WTC11 (cell line): ENCODE data around the gene SCO2. TPM values are rescaled to one million over a fixed set of nuclear protein-coding genes. Genes with fewer than 3 reads are reported as not detected.

Experiments used
- ATAC-seq: fragments of 200-7000 bp; cut with Tn5 transposase; 2 replicates; pipeline ENCODE4 v1.10.0; 2021; ENCODE audit warnings: mild to moderate bottlenecking, moderate library complexity
- CTCF ChIA-PET: fragments of 300-600 bp; sonication (Branson Sonifier 250); formaldehyde crosslinking; loops from one replicate; lab custom pipeline; 2021; ENCODE audit warnings: antibody characterized with exemption; lab: Charles Lee
- POLR2A ChIA-PET: fragments of 350-600 bp; sonication (Branson Sonifier 250); formaldehyde crosslinking; loops from one replicate; lab custom pipeline; 2021; ENCODE audit warnings: antibody characterized with exemption; lab: Charles Lee
- DNase-seq: peaks from one replicate; pipeline ENCODE4 v3.0.0; 2021; ENCODE audit warnings: low spot score
- H3K27ac Mint-ChIP-seq: 2 replicates; pipeline ENCODE4 v1.8.0; 2021; ENCODE audit warnings: mixed read lengths
- H3K27me3 Mint-ChIP-seq: 2 replicates; pipeline ENCODE4 v1.8.0; 2021; ENCODE audit warnings: low read depth, mild to moderate bottlenecking, moderate library complexity, mixed read lengths
- H3K36me3 Mint-ChIP-seq: 2 replicates; pipeline ENCODE4 v1.8.0; 2021; ENCODE audit warnings: mixed read lengths
- H3K4me1 Mint-ChIP-seq: 2 replicates; pipeline ENCODE4 v1.8.0; 2022; ENCODE audit warnings: mixed read lengths
- H3K4me3 Mint-ChIP-seq: 2 replicates; pipeline ENCODE4 v1.8.0; 2021; ENCODE audit warnings: mild to moderate bottlenecking, moderate library complexity, mixed read lengths
- H3K9me3 Mint-ChIP-seq: 2 replicates; pipeline ENCODE4 v1.8.0; 2021; ENCODE audit warnings: mixed read lengths
- ATF1 ChIP-seq: sonication (generic); formaldehyde crosslinking; IDR thresholded peaks from 2 replicates; pipeline ENCODE4 v1.8.1; 2023; ENCODE audit warnings: mild to moderate bottlenecking, moderate library complexity, missing genetic modification reagents
- CTCF ChIP-seq: fragments of 200-600 bp; IDR thresholded peaks from 2 replicates; pipeline ENCODE4 v1.8.0; 2022; ENCODE audit warnings: antibody characterized with exemption
- E2F5 ChIP-seq: sonication (generic); formaldehyde crosslinking; IDR thresholded peaks from 2 replicates; pipeline ENCODE4 v1.8.1; 2022; ENCODE audit warnings: mild to moderate bottlenecking, moderate library complexity, missing genetic modification reagents
- MYBL2 ChIP-seq: sonication (generic); formaldehyde crosslinking; IDR thresholded peaks from 2 replicates; pipeline ENCODE4 v1.8.1; 2023; ENCODE audit warnings: mild to moderate bottlenecking, moderate library complexity, missing genetic modification reagents
- SMAD4 ChIP-seq: sonication (generic); formaldehyde crosslinking; IDR thresholded peaks from 2 replicates; pipeline ENCODE4 v1.8.0; 2022; ENCODE audit warnings: mild to moderate bottlenecking, missing genetic modification reagents
- STAT6 ChIP-seq: sonication (generic); formaldehyde crosslinking; conservative IDR thresholded peaks from 2 replicates; pipeline ENCODE4 v1.8.1; 2023; ENCODE audit warnings: mild to moderate bottlenecking, low read depth, missing genetic modification reagents, moderate library complexity
- TEAD1 ChIP-seq: sonication (generic); formaldehyde crosslinking; IDR thresholded peaks from 2 replicates; pipeline ENCODE4 v1.8.0; 2022; ENCODE audit warnings: mild to moderate bottlenecking, missing genetic modification reagents
- USF1 ChIP-seq: sonication (generic); formaldehyde crosslinking; IDR thresholded peaks from 2 replicates; pipeline ENCODE4 v1.8.0; 2022; ENCODE audit warnings: mild to moderate bottlenecking, missing genetic modification reagents
- ZNF121 ChIP-seq: sonication (generic); formaldehyde crosslinking; IDR thresholded peaks from 2 replicates; pipeline ENCODE4 v1.8.0; 2023; ENCODE audit warnings: missing genetic modification reagents
- ZNF396 ChIP-seq: fragments of 250-450 bp; sonication (Bioruptor Pico); IDR thresholded peaks from 2 replicates; pipeline ENCODE4 v1.8.0; 2021; ENCODE audit warnings: mild to moderate bottlenecking, moderate library complexity, borderline replicate concordance
- ZNF416 ChIP-seq: fragments of 250-450 bp; sonication (Bioruptor Pico); IDR thresholded peaks from 2 replicates; pipeline ENCODE4 v1.9.0; 2021; ENCODE audit warnings: mild to moderate bottlenecking, inconsistent platforms
- ZNF423 ChIP-seq: fragments of 250-450 bp; sonication (Bioruptor Pico); IDR thresholded peaks from 2 replicates; pipeline ENCODE4 v2.1.2; 2022; ENCODE audit warnings: mild to moderate bottlenecking, moderate library complexity
- total RNA-seq: library from RNA; stranded (reverse); gene quantifications from 3 replicates; pipeline ENCODE4 v1.2.3, GENCODE V29; 2021
- TF ChIP-seq, protein P1 (sequence below): sonication (generic); formaldehyde crosslinking; IDR thresholded peaks from 2 replicates; pipeline ENCODE4 v1.8.1; 2022; ENCODE audit warnings: low read depth, mild to moderate bottlenecking, moderate library complexity, missing genetic modification reagents, borderline replicate concordance
- TF ChIP-seq, protein P2 (sequence below): sonication (generic); formaldehyde crosslinking; IDR thresholded peaks from 2 replicates; pipeline ENCODE4 v1.8.0; 2022; ENCODE audit warnings: mild to moderate bottlenecking, missing genetic modification reagents
- TF ChIP-seq, protein P3 (sequence below): sonication (generic); formaldehyde crosslinking; IDR thresholded peaks from 2 replicates; pipeline ENCODE4 v1.8.1; 2023; ENCODE audit warnings: mild to moderate bottlenecking, missing genetic modification reagents, moderate library complexity

SCO2 gene
- total RNA-seq, 1 experiment from 2014 or later: not detected

DNA sequence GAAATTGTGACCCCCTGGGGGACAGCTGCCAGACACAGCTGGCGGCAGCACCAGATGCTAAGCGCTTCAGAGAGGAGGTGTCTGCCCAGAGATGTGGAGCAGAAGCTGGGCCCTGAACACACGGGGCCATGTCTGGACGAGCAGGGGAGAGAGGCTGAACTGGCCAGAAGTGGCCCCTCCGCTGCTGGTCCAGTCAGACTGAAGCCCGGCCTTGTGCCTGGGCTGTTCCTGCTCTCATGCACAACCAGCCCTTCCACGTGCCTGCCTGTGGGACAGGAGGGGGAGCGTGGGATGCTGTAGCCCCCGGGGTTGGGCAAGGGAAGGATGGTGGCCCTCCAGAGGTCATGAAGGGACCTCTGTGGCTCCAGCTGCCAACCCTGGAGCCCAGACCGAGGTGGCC is 42.3 kb downstream of the SCO2 start (continued):
- TF ChIP-seq CTCF (no peak), MYBL2 (CRISPR knock-in tag) (no peak), ATF1 (CRISPR knock-in tag) (no peak)

GRCh38 chr22:50482107-50483074 is 43.0 kb downstream of the SCO2 start:
- ChIA-PET CTCF (interaction anchor here (0.8 to 1.0 kb wide), 2 partner anchors 15 to 215 kb away, joined by 3 read pairs; no protein-coding TSS in a partner anchor), POLR2A (no interaction called here)
- no peak for TF ChIP-seq ZNF416 (CRISPR knock-in tag)
- no peak for TF ChIP-seq ZNF121 (CRISPR knock-in tag)
- no peak for TF ChIP-seq ZNF423
- TF ChIP-seq STAT6 (CRISPR knock-in tag): no peak
- no peak for TF ChIP-seq TEAD1 (CRISPR knock-in tag)
- no peak for TF ChIP-seq ZNF396
- TF ChIP-seq SMAD4 (CRISPR knock-in tag): 0 out of 2 replicates have a peak, but pooled peaks have one; percentile 2
- no peak for TF ChIP-seq E2F5 (CRISPR knock-in tag)
- TF ChIP-seq, protein P1, sequence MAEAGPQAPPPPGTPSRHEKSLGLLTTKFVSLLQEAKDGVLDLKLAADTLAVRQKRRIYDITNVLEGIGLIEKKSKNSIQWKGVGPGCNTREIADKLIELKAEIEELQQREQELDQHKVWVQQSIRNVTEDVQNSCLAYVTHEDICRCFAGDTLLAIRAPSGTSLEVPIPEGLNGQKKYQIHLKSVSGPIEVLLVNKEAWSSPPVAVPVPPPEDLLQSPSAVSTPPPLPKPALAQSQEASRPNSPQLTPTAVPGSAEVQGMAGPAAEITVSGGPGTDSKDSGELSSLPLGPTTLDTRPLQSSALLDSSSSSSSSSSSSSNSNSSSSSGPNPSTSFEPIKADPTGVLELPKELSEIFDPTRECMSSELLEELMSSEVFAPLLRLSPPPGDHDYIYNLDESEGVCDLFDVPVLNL (CRISPR knock-in tag): no peak
- TF ChIP-seq, protein P2, sequence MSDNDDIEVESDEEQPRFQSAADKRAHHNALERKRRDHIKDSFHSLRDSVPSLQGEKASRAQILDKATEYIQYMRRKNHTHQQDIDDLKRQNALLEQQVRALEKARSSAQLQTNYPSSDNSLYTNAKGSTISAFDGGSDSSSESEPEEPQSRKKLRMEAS (CRISPR knock-in tag): peak; percentile 50; the same call in 1 of the 2 replicates
- TF ChIP-seq, protein P3, sequence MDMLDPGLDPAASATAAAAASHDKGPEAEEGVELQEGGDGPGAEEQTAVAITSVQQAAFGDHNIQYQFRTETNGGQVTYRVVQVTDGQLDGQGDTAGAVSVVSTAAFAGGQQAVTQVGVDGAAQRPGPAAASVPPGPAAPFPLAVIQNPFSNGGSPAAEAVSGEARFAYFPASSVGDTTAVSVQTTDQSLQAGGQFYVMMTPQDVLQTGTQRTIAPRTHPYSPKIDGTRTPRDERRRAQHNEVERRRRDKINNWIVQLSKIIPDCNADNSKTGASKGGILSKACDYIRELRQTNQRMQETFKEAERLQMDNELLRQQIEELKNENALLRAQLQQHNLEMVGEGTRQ (CRISPR knock-in tag): peak; percentile 90
- TF ChIP-seq USF1 (CRISPR knock-in tag): peak; percentile 90
- H3K9me3 Mint-ChIP-seq: no peaks in the 10 kb centered on the region
- ATAC-seq (peak; percentile 28), DNase-seq (no peak)
- H3K27me3 Mint-ChIP-seq: peaks cover 30% of the 10 kb centered on the region
- H3K4me1 Mint-ChIP-seq: peaks cover 6% of the 10 kb centered on the region
- H3K27ac Mint-ChIP-seq: no peak overlapping the region
- no peaks in the 10 kb centered on the region for H3K36me3 Mint-ChIP-seq
- H3K4me3 Mint-ChIP-seq: peak overlapping the region; percentile 74
